UCSD-AML1 (cell line): Measurements from ENCODE around the gene RASD1.
"Not testable (repeated sequence)": the region's sequence is repeated elsewhere in the genome, so short reads cannot be mapped to it uniquely, and the experiment has no call there.

ENCODE experiments used
- DNase-seq: peaks from one replicate; lab custom pipeline; 2025; ENCODE audit not compliant: unreplicated experiment; lab: John Stamatoyannopoulos, UW

RASD1 gene

DNA sequence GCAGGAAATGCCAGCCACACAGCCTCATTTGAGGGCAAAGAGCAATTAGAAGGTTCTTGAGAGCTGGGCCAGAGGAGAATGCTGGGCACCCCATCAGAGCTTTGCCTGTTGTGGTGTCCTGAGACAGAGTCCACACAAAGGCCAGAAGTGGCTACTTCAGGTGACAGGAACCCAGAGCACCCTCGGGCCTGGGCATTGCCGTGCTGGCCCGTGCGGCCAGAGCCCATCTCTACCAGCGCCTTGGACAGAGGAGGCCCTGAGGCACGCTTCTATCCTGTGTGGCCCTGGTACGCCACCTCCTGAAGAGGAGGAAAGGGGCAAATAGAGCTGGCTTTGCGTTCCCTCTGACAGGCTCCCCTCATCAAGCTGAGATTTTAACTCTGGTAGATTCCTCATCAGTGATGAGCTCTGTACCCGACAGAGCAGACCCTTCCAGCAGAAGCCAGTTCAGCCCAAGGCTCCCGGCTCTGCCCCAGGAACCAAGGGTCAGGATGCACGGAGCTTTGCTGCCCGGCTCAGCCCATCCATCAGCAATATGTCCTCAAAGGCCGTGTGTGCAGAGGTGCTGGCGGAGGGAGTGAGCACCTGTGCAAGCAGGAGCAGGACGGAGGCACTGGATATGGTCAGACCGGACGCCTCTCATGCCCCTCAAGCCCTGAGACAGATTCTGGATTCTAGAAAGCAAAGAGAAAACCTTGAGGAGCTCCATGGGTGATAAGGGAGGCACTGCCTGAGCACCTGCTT is 3.4 kb upstream of the RASD1 start:
- no peak for DNase-seq

DNA sequence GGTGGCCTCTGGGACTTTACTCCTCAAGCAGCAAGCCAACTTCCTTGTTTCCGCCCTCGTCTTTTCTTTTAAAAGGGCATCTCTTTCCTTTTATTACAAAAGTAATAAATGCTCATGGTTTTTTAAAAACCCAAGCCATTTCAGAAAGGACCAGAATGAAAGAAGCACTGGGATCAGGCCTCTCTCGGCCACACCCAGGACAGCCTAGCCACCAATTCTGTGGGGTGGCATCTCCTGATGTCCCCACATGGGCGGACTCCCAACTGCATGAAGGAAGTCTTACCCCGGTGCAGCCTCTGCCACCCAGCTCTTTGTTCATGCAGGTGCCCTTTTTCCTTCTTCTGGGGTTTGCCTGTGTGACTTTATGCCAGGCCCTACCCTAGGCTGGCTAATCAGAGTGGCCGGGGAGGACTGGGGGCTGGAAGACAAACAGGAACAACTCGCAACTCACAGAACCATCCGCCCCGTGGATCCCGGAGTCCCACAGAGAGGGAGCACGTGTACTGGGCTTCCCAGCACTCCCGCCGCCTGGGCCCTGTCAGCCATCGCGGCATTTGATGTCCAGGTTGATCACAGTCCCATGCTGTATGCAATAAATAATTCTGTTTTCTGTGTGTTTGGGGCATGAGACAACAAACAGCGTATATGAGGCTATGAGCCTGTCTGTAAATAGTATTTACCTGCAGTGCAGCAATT is 2.6 kb upstream of the RASD1 start:
- no peak for DNase-seq

DNA sequence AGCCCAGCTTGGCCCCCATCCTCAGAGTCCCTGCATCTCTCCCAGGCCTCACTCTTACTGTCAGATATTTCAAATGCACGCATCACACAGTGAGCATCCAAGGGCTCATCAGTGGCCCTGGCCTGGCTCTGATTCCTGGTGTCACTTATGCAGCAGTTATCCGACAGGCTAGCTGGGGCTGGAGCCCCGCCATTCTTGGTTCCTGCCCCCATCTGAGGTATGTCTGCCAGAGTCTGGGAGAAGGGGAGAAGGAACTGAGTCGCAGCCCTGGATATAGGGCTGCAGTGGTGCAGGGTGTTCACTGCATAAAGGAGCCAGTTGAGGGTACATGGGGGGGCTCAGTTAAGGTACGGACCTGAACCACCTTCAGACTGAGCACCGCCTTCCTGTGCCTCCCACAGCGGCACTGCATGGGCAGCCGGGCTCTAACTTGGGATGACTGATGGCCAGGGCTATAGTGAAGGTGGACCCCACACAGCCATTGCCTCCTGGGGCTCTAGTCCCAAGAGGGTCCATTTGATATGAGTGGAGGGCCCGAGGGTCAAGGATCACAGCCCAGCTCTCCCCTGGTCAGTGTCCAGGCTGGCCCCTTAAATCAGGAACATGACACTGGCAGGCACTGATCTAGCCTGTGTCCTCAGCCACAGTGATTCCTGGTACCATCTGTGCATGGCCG is 1.8 kb upstream of the RASD1 start:
- no peak for DNase-seq

DNA sequence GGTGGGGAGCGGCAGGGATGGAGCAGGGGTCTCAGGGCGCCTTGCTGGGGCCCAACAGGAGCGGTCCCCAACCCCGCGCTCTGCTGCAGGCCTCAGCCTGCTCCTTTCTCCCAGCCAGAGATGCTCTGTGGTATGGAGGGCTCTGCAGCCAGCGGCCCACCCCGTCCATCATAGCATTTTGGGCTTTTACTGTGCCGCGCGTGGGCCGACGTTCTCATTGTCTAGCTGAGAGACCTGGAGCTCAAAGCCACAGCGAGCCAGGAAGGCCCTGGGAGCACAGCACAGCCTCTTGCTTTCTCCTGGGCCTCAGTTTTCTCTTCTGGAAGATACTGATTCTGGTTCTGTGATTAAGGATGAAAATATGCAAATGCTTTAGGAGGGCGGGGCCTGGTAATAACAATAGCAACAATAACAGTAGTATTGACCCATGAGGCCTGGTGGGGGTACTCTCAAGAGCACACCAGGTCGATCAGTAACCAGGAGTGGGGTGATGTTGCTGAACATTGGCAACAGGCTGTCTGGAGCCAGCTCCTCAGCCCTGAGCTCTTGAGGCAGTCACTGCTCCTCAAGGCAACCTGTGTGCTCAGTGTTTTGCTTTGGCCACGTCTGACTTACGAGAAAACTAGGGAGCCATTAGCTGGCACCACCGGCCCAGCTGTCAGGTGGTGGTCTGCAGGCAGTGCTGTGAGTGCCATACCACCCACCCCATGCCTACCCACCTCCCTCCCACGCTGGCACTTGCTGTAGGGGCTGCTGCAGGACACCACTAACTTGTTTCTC is 1.1 kb upstream of the RASD1 start:
- DNase-seq = no peak

DNA sequence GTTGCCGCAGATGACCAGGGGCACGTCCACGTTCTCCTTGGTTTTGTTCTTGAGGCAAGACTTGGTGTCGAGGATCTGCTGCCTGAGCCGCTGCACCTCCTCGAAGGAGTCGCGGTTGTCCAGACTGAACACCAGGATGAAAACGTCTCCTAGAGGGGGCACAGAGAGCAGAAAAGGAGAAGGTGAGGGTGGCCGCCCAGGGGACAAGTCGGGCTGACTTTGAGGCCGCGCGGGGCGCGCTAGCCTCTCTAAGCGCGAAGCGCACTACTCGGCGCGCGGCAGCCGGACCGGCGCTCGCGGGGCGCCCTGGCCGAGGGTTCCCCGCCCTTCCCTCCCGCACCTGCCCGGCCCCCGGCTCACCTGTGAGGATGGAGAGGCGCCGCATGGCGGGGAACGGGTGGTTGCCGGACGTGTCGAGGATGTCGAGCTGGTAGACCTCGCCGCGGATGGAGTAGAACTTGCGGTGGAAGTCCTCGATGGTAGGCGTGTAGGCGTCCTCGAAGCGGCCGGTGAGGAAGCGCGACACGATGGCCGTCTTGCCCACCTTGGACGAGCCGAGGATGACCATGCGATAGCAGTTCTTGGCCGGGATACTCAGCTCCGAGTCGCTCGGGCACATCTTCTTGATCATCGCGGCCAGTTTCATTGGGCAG is 533 bp downstream of the RASD1 start:
- DNase-seq = no peak

DNA sequence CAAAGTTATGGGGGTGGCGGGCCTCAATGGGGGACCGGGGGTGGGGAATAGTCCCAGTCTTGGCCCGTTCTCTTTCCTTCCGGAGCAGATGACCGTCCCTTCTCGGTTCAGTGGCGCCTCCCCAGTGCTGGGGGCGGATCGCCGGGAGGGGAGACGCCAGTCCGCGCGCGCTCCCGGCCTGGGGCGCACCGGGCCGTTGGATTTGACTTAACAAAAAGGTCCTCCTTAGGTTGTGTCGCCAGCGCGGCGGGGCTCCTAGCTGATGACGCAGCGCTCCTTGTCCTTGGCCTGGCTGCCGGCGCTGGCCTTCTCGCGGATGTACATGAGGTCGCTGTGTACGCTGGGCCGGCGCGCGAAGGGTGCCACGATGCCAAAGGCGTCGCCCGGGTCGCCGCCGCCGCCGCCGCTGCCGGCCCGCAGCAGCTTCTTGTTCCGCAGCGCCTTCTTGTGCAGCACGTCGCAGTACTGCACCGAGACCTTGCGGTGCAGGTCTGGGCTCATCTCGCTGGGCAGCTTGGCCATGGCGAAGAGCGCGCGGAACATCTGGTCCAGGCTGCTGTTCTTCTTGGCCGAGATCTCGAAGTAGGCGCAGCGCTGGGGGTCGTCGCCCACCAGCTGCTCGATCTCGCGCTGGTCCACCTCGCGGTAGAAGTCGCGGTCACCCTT is 1.2 kb downstream of the RASD1 start:
- no peak for DNase-seq

DNA sequence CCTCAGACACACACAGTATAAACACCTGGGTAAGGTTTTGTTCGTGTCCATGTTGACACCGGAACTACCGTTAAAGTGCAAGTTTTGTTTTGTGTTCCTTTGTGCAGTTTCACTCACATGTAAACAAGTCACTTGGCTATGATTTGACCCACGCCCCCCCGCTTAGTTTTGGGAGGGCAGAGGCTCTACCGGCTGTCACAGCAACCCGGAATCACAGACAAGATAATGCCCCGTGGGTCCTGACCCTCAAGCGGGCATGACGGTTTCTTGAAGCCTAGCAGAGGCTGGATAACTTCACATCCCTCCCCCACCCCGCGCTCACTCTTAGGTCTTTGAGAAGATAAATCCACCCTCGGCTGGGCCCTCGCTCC is 1.7 kb downstream of the RASD1 start:
- no peak for DNase-seq

DNA sequence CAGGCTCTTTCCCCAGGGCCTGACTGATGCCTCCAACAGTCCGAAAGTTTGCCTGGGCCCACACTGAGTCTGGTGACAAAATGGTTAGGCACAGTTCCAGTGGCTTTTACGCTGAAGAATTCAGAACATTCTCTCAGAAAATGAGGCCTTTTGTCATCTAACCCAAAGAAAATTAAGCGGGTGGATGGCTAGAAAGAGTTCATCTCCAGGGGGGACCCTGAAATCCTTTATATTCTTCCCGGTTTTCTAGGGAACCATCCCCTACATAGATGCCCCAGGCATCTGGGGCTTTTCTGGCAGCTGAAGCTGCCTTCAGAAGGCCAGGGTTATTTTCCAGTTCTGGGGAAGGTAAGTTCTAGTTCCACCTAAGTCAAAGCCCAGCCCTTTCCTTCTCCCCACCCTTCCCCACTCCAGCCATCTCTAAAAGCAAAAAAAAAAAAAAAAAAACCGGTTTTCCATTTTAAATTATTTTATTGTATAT is 2.2 kb downstream of the RASD1 start:
- DNase-seq = no peak

DNA sequence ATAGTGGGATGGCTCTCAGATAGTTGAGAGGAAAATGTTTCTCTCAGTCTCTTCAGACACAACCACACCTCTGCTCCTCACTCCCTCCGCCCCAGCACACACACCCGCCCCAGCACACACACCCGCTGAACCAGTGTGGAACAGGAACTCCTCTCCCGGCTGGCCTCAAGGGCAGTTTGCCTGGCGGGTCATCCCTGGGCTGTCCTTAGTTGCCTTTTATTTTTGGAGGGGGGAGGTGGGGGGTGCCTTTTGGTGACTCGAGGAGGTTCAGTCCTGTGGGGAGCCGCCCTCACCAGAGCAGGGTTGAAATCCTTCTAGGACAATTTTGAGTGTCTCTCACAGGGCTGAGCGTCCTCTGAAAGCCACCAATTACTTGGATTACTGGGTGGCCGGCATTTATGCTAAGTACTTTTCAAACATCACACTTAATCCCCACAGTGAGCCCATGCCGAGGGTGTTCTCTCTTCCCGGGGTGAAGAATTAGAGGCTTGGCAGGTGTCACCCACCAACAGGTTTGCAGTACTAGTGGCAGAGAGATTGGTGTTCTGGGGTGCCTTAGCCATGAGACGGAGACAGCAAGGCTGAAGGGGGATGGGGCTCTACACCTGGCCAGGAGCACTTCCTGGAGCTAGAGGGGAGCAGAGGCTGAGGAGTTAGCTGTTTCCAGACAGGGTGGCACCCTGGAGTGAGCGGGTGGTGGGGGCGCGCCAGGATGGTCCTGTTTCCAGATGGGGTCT is 2.8 kb downstream of the RASD1 start:
- DNase-seq = no peak

DNA sequence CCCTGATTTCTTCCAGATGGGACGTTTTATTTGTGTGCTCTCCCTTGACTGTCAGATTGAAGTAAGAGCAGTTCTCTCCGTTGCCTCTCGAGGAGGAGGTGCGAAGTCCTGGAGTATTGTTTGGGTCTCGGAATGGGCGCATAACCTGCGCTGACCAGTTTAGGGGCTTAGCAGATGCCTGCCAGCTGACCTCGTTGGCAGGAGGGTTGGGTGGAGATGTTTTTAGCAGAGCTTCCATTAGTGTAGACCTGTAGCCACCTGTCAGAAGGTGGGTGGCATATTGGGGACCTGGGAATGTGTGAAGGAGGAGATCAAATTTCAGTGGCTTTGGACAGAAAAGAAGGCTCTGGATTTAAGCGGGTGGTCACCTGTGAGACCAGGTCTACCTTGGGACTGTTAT is 3.6 kb downstream of the RASD1 start:
- DNase-seq = no peak

DNA sequence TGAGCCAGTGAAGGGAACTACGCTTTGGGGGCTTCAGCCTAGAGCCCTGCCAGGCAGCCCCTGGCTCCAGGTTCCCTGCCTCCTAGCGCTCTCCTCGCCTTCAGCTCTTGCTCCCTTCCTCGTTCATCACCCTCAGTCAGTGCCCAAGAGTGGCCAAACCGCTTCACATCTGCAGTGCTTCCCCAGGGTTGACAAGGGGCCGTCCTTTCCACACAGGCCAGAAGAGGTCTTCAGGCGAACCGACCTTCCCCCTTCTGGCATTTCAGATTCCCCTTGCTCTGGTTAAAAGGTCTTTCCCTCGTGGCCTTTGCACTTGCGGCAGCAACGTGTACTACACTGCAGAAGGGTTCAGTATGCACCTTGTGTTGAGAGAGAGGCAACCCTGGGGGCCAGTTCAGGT is 4.1 kb downstream of the RASD1 start:
- DNase-seq = no peak

DNA sequence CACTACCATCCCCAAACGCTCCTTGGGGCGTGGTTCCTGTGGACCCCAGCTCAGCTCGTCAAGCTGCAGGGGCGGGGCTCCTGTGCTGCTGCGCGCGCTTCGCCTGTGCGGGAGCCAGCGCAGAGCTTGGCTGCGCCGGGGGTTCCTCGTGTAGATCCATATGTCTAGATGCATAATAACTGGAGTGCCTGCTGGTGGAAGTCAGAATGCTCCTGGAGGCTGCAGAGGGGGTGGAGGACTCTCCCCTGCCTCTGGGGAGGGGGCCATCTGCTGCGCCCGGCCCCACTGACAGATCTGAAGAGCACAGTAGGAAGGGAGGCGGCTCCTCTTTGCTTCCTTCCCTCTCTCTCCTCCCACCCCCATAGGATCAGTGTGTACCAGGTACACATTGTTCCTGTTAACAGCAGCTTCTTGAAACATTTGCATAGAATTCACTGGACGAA is 4.6 kb downstream of the RASD1 start:
- DNase-seq = no peak

DNA sequence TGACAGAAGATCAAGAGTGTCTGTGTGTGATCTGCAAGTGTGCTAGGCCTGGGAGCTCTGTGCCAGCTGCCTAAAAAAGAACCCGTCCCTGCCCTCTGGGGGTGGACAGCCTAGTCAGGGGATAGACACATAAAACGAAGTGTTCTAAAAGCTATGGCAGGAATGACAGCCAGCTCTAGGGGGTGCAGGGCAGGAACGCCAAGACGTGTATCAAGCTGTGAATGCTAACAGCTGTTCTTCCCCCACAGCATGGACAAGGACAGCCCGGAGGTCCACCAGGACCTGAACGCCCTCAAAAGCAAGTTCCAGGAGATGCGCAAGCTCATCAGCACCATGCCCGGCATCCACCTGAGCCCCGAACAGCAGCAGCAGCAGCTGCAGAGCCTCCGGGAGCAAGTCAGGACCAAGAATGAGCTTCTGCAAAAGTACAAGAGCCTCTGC is 5.1 kb downstream of the RASD1 start:
- DNase-seq = no peak

DNA sequence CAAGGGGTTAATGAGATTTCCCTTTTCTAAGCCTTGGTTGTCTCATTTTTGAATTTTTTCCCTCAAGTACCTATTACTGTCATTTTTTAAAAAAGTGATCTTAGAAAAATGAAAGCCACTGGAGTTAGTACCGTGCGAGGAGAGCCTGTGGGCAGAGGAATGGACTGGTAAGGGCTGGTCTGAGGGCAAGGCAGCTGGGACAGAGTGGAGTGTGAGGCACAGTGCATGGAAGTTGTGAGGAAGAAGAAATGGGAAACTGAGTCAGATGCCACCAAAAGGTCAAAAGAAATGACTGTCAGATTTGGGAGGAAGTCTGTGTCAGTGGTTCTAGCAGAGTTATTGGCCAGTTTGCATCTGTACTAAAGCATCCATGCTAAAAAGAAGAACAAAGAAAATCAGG is 8.2 kb downstream of the RASD1 start:
- DNase-seq = no peak

DNA sequence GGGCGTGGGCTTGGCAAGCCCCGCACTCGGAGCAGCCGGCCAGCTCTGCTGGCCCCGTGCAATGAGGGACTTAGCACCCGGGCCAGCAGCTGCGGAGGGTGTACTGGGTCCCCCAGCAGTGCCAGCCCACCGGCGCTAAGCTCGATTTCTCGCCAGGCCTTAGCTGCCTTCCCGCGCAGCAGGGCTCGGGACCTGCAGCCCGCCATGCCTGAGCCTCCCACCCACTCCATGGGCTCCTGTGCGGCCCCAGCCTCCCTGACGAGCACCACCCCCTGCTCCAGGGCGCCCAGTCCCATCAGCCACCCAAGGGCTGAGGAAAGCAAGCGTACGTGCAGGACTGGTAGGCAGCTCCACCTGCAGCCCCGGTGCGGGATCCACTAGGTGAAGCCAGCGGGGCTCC is 9.8 kb downstream of the RASD1 start:
- not testable (repeated sequence) for DNase-seq

DNA sequence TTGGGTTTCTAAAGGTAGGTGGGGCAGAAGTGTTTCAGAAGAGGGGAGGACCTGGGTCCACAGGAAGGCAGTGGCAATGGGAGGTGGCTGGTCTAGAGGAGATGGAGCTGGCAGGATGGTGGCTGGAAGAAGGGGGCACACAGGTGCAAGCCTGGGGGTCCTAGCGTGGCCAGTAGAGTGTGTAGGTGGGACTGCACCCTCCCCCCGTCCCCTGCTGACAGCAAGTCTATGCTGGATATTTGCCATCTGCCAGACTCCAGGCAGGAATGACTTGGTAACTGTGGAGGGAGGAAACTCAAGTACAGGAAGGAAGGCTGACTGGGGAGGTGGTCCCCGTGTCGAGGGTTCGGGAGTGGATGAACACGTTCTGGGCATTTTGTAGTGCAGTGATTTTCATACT is 10.8 kb downstream of the RASD1 start:
- no peak for DNase-seq

DNA sequence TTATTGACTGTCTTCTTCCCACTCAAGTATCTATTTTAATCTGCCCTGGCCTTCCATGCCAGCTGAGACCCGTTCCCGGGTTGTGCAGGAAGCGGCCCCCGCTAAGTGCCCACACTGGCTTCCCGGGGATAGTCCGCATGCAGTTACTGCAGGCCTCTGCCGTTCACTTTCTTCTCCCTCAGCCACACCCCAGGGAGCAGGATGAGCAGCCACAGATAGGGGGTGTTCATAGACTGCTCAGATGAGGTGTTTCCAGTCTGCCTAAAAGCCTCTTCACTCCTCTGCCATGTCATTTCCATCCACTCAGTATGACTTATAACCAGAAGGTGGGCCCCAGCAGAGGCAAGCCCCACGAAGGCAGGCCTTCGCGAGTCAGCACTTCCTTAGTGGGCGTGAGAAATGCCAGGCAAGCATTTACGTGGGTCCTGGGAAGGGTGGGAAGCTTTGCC is 11.7 kb downstream of the RASD1 start:
- no peak for DNase-seq

DNA sequence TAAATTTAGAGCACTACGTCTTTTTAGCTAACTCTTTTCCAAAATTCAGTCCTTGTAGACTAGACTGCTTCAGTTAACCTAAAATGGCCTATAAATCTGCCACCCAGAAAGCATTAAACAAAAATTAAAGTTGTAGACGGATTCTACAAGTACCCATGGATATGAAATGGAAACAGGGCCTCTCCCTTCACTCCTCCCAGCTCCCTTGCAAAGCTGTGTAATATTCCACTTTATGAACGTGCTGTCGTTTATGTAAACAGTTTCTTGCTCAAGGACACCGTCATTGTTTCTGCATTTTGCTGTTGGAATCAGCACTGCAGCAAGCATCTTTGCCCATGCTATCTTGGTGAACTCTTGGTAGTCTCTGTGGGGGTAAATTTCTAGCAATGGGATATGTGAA is 14.3 kb downstream of the RASD1 start:
- DNase-seq = no peak

DNA sequence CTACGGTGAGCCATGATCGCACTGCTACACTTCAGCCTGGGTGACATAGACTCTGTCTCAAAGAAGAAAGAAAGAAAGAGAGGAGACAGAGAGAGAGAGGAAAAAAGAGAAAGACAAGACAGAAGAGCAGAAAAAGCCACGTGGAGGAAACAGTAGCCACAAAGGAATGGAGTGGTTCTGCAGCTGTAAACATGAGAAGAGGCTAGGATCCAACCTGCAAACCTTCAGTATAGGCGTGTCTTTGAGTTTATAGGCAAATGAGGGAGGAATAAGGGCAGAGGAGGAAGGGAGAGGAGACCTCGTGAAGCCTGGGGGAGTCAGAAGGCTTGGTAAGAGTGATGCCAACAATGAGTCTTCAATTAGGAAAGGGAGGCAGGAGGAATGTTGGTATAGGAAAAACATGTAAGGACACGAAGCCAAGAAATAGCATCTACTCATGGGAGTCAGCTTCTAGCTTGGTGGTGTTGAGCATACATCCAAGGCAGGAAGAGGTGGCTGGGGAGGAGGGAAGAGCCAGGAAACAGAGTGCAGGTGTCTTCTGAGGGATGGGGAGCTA is 15.5 kb downstream of the RASD1 start:
- DNase-seq = no peak
